ENCODE measurements around the gene PODXL2.
"Not testable (repeated sequence)": the region's sequence is repeated elsewhere in the genome, so short reads cannot be mapped to it uniquely, and the experiment has no call there.

The PODXL2 gene

GRCh38 chr3:127699416-127700300 is 70.7 kb downstream of the PODXL2 start:
- no peaks in the 10 kb centered on the region for H3K36me3 Mint-ChIP-seq (ENCODE audit: low read depth)
- DNase-seq = no peak
- H3K4me3 Mint-ChIP-seq = no peak overlapping the region
- H3K4me1 Mint-ChIP-seq (ENCODE audit: low read depth) = peaks cover 3% of the 10 kb centered on the region
- H3K9me3 Mint-ChIP-seq = peaks cover 3% of the 10 kb centered on the region
- H3K27ac Mint-ChIP-seq = no peak overlapping the region
- H3K27me3 Mint-ChIP-seq = peaks cover 8% of the 10 kb centered on the region

- Mint-ChIP-seq H3K36me3 (ENCODE audit: low read depth) (no peaks in the 10 kb centered on the region), H3K27me3 (peaks cover 8% of the 10 kb centered on the region), H3K4me1 (ENCODE audit: low read depth) (peaks cover 3% of the 10 kb centered on the region), H3K27ac (no peak overlapping the region), H3K9me3 (peaks cover 3% of the 10 kb centered on the region), H3K4me3 (no peak overlapping the region)
- no peak for DNase-seq
Observed at GRCh38 chr3:127700406-127700805, 71.4 kb downstream of the PODXL2 start.

- Mint-ChIP-seq H3K4me1 (ENCODE audit: low read depth) (peaks cover 3% of the 10 kb centered on the region), H3K36me3 (ENCODE audit: low read depth) (no peaks in the 10 kb centered on the region), H3K27ac (no peak overlapping the region), H3K4me3 (no peak overlapping the region), H3K27me3 (peaks cover 8% of the 10 kb centered on the region), H3K9me3 (peaks cover 3% of the 10 kb centered on the region)
- DNase-seq = no peak
Observed at GRCh38 chr3:127701280-127701911, 72.4 kb downstream of the PODXL2 start.

- Mint-ChIP-seq H3K9me3 (peaks cover 3% of the 10 kb centered on the region), H3K27ac (no peak overlapping the region), H3K36me3 (ENCODE audit: low read depth) (no peaks in the 10 kb centered on the region), H3K4me1 (ENCODE audit: low read depth) (peaks cover 3% of the 10 kb centered on the region), H3K27me3 (peaks cover 8% of the 10 kb centered on the region), H3K4me3 (no peak overlapping the region)
- no peak for DNase-seq
Observed at GRCh38 chr3:127702151-127702578, 73.2 kb downstream of the PODXL2 start.

- DNase-seq; H3K36me3 Mint-ChIP-seq (ENCODE audit: low read depth): not testable (repeated sequence)
Observed at GRCh38 chr3:127704840-127705239, 75.9 kb downstream of the PODXL2 start.

GRCh38 chr3:127706312-127706711 is 77.3 kb downstream of the PODXL2 start:
- peaks cover 3% of the 10 kb centered on the region for H3K9me3 Mint-ChIP-seq
- no peaks in the 10 kb centered on the region for H3K36me3 Mint-ChIP-seq (ENCODE audit: low read depth)
- H3K27ac Mint-ChIP-seq = no peak overlapping the region
- H3K4me1 Mint-ChIP-seq (ENCODE audit: low read depth) = peaks cover 3% of the 10 kb centered on the region
- peaks cover 8% of the 10 kb centered on the region for H3K27me3 Mint-ChIP-seq
- no peak overlapping the region for H3K4me3 Mint-ChIP-seq
- peak; percentile 2 for DNase-seq

More at GRCh38 chr3:127704840-127705239, 75.9 kb downstream of the PODXL2 start:
- H3K27ac Mint-ChIP-seq; H3K9me3 Mint-ChIP-seq; H3K27me3 Mint-ChIP-seq; H3K4me1 Mint-ChIP-seq (ENCODE audit: low read depth); H3K4me3 Mint-ChIP-seq: not testable (repeated sequence)

GRCh38 chr3:127706785-127707351 is 77.9 kb downstream of the PODXL2 start:
- peaks cover 8% of the 10 kb centered on the region for H3K27me3 Mint-ChIP-seq
- H3K4me1 Mint-ChIP-seq (ENCODE audit: low read depth) = peaks cover 3% of the 10 kb centered on the region
- H3K9me3 Mint-ChIP-seq = peaks cover 3% of the 10 kb centered on the region
- peak; percentile 2 for DNase-seq
- no peak overlapping the region for H3K4me3 Mint-ChIP-seq
- H3K27ac Mint-ChIP-seq = no peak overlapping the region
- no peaks in the 10 kb centered on the region for H3K36me3 Mint-ChIP-seq (ENCODE audit: low read depth)

- peaks cover 3% of the 10 kb centered on the region for H3K9me3 Mint-ChIP-seq
- no peak overlapping the region for H3K27ac Mint-ChIP-seq
- H3K4me1 Mint-ChIP-seq (ENCODE audit: low read depth) = peaks cover 3% of the 10 kb centered on the region
- no peaks in the 10 kb centered on the region for H3K36me3 Mint-ChIP-seq (ENCODE audit: low read depth)
- H3K27me3 Mint-ChIP-seq = peaks cover 8% of the 10 kb centered on the region
- no peak for DNase-seq
- no peak overlapping the region for H3K4me3 Mint-ChIP-seq
Observed at GRCh38 chr3:127707851-127708411, 78.9 kb downstream of the PODXL2 start.

- Mint-ChIP-seq H3K9me3 (peaks cover under 1% of the 10 kb centered on the region), H3K4me3 (no peak overlapping the region), H3K27ac (no peak overlapping the region), H3K4me1 (ENCODE audit: low read depth) (peaks cover 3% of the 10 kb centered on the region), H3K36me3 (ENCODE audit: low read depth) (no peaks in the 10 kb centered on the region), H3K27me3 (peaks cover 4% of the 10 kb centered on the region)
- DNase-seq = no peak
Observed at GRCh38 chr3:127708837-127709236, 79.9 kb downstream of the PODXL2 start.

- H3K27ac Mint-ChIP-seq = no peak overlapping the region
- H3K4me1 Mint-ChIP-seq (ENCODE audit: low read depth) = peaks cover 1% of the 10 kb centered on the region
- H3K9me3 Mint-ChIP-seq = no peaks in the 10 kb centered on the region
- no peak for DNase-seq
- no peak overlapping the region for H3K4me3 Mint-ChIP-seq
- H3K27me3 Mint-ChIP-seq = peaks cover 2% of the 10 kb centered on the region
- H3K36me3 Mint-ChIP-seq (ENCODE audit: low read depth) = no peaks in the 10 kb centered on the region
Observed at GRCh38 chr3:127709320-127710060, 80.5 kb downstream of the PODXL2 start.

- Mint-ChIP-seq H3K27me3 (peaks cover under 1% of the 10 kb centered on the region), H3K9me3 (no peaks in the 10 kb centered on the region), H3K27ac (no peak overlapping the region), H3K4me1 (ENCODE audit: low read depth) (no peaks in the 10 kb centered on the region), H3K4me3 (no peak overlapping the region), H3K36me3 (ENCODE audit: low read depth) (no peaks in the 10 kb centered on the region)
- DNase-seq = peak; percentile 5
Observed at GRCh38 chr3:127710155-127710941, 81.4 kb downstream of the PODXL2 start.

- Mint-ChIP-seq H3K27me3 (peaks cover 3% of the 10 kb centered on the region), H3K4me3 (no peak overlapping the region), H3K36me3 (ENCODE audit: low read depth) (no peaks in the 10 kb centered on the region), H3K9me3 (no peaks in the 10 kb centered on the region), H3K4me1 (ENCODE audit: low read depth) (no peaks in the 10 kb centered on the region), H3K27ac (no peak overlapping the region)
- peak; percentile 2 for DNase-seq
Observed at GRCh38 chr3:127711021-127711695, 82.2 kb downstream of the PODXL2 start.

GRCh38 chr3:127711896-127712295 is 82.9 kb downstream of the PODXL2 start:
- Mint-ChIP-seq H3K27me3 (peaks cover 3% of the 10 kb centered on the region), H3K4me3 (no peak overlapping the region), H3K9me3 (no peaks in the 10 kb centered on the region), H3K27ac (no peak overlapping the region), H3K36me3 (ENCODE audit: low read depth) (no peaks in the 10 kb centered on the region), H3K4me1 (ENCODE audit: low read depth) (no peaks in the 10 kb centered on the region)
- DNase-seq = no peak

Data from activated T-cell treated with anti-CD3 and anti-CD28 coated beads, Interleukin-2, amount 50 U/mL, for 24 hours (primary cell).